Left ventricle myocardium inferior (tissue), 1 donor: ENCODE data around the gene KLK12. TPM values are rescaled to one million over a fixed set of nuclear protein-coding genes. Genes with fewer than 3 reads are reported as not detected.

Source experiments
- DNase-seq: peaks from one replicate; pipeline ENCODE4 v3.0.0-alpha.2; 2020
- H3K27ac ChIP-seq: fragments of 200-600 bp; replicated peaks from 2 replicates; pipeline ENCODE4 v1.8.0; 2021
- H3K27me3 ChIP-seq: fragments of 200-600 bp; 2 replicates; pipeline ENCODE4 v1.8.0; 2021; ENCODE audit warnings: low read depth
- H3K36me3 ChIP-seq: fragments of 200-600 bp; 2 replicates; pipeline ENCODE4 v1.8.0; 2021
- H3K4me1 ChIP-seq: fragments of 200-600 bp; 2 replicates; pipeline ENCODE4 v1.8.0; 2021
- H3K4me3 ChIP-seq: fragments of 200-600 bp; 2 replicates; pipeline ENCODE4 v1.8.0; 2021; ENCODE audit warnings: mild to moderate bottlenecking, moderate library complexity
- H3K9me3 ChIP-seq: fragments of 200-600 bp; replicated peaks from 2 replicates; pipeline ENCODE4 v1.8.0; 2021
- CTCF ChIP-seq: fragments of 200-600 bp; IDR thresholded peaks from 2 replicates; pipeline ENCODE4 v1.8.0; 2021; ENCODE audit warnings: antibody characterized with exemption, mild to moderate bottlenecking, borderline replicate concordance
- intact Hi-C: fragments of 100-400 bp; cut with micrococcal nuclease; formaldehyde crosslinking; loops from one replicate; pipeline ENCODE4 v1.11.0; 2022
- total RNA-seq: library from RNA; stranded (reverse); fragmentation: NEBNext Ultra II Directional; extraction: Animal tissue kit (Norgen Biotek cat#: 25700); gene quantifications from one replicate; pipeline ENCODE4 v1.2.1, GENCODE V29; 2021
- donor health status: DM: no; HTN: yes; CAD: no; lungs with severe emphysema.

The KLK12 gene
- total RNA-seq, 1 donor from 2014 or later, result not detected

DNA sequence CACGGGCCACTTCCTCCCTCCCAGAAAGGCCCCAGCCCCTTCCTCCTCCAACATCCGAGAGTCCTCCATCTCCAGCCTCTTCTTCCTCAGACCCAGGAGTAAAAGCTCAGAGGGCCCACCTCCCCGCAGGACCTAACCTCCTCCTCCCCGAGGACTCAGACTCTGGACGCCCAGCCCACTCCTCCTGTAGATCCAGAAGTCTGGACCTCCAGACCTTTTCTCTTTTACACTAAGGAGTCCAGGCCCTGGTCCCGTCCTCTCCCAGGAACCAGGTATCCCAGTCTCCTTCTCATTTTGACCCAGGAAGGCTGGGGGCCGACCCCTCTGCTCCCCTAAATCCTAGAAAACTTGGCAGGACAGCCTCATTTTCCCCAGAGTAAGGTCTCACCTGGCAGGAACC, 31.5 kb downstream of the KLK12 start:
- no peak overlapping the region for H3K27ac ChIP-seq
- H3K4me1 ChIP-seq, result no peaks in the 10 kb centered on the region
- intact Hi-C loops, result no loop called here
- H3K9me3 ChIP-seq, result no peaks in the 10 kb centered on the region
- no peak for DNase-seq
- H3K27me3 ChIP-seq, result peaks cover 98% of the 10 kb centered on the region
- TF ChIP-seq CTCF, result no peak
- no peak overlapping the region for H3K4me3 ChIP-seq
- no peaks in the 10 kb centered on the region for H3K36me3 ChIP-seq

GRCh38 chr19:51002542-51003311, 32.1 kb downstream of the KLK12 start:
- H3K4me3 ChIP-seq, result no peak overlapping the region
- TF ChIP-seq CTCF, result no peak
- H3K4me1 ChIP-seq, result no peaks in the 10 kb centered on the region
- DNase-seq, result no peak
- intact Hi-C loops, result no loop called here
- H3K27me3 ChIP-seq, result peaks cover 98% of the 10 kb centered on the region
- H3K9me3 ChIP-seq, result no peaks in the 10 kb centered on the region
- H3K27ac ChIP-seq, result no peak overlapping the region
- no peaks in the 10 kb centered on the region for H3K36me3 ChIP-seq

DNA sequence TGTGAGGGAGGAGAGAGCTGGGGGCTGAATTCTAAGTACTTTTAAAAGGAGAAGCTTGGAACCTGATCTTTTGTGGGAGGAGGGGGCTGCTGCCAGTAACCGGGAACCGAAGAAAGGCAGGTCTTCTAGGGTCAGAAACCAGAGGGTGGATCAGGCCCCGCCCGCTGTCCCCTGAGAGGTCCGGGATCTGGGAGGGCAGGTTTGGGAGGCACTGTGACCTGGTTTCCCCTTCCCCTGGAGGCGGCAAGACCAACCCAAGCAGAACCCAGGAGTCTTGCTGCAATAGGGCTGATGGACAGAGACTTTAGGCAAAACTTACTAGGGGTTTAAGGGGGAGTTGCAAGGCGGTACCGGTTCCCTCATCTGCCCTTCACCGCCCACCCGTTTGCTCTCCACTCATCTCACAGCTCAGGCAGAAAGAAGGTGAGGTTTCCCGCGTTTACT, 32.7 kb downstream of the KLK12 start:
- no peak overlapping the region for H3K27ac ChIP-seq
- no peaks in the 10 kb centered on the region for H3K9me3 ChIP-seq
- no peaks in the 10 kb centered on the region for H3K4me1 ChIP-seq
- no peak overlapping the region for H3K4me3 ChIP-seq
- H3K36me3 ChIP-seq, result no peaks in the 10 kb centered on the region
- peaks cover 97% of the 10 kb centered on the region for H3K27me3 ChIP-seq
- intact Hi-C loops, result no loop called here
- DNase-seq, result no peak
- no peak for TF ChIP-seq CTCF

DNA sequence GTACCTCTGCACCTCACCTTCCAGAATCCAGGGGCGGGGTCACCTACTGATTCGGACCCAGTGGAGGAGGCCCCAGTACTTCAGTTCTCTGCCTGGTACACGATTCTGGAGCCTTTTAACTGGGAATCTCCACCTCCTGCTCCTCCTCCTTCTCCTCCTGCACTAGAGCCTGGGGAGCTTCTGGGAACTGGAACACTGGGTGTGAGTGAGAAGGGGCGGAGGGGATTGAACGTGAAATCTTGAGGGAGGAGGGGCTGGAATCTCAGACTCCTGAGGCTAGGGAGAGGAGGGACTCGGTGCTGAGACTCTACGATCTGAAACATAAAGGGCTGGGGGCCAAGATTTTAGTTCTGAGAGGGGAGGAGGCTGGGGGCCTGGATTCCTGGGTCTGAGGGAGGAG, 33.3 kb downstream of the KLK12 start, which contains the start of gene KLK8:
Gene KLK8, minus strand, starts transcription at position 90 of the 400 bp plus-strand sequence. CDS start 437 bp downstream, outside the sequence.
- H3K27me3 ChIP-seq, result peaks cover 91% of the 10 kb centered on the region

GRCh38 chr19:51000981-51001380, 33.8 kb downstream of the KLK12 start:
- Histone ChIP-seq H3K27me3 (peaks cover 90% of the 10 kb centered on the region), H3K4me1 (no peaks in the 10 kb centered on the region), H3K27ac (no peak overlapping the region), H3K36me3 (no peaks in the 10 kb centered on the region), H3K4me3 (no peak overlapping the region), H3K9me3 (no peaks in the 10 kb centered on the region)
- intact Hi-C loops, result no loop called here
- no peak for TF ChIP-seq CTCF
- DNase-seq, result no peak

More for the DNA sequence above, 33.3 kb downstream of the KLK12 start, which contains the start of gene KLK8:
- Histone ChIP-seq H3K4me3 (no peak within 1 kb of the TSS), H3K36me3 (no peaks in the 10 kb centered on the region), H3K27ac (no peak within 1 kb of the TSS), H3K9me3 (no peaks in the 10 kb centered on the region), H3K4me1 (no peaks in the 10 kb centered on the region)
- intact Hi-C loops, result no loop called here
- DNase-seq, result no peak
- no peak for TF ChIP-seq CTCF
